Neural cell (in vitro differentiated cells): ENCODE results near the gene MYO9B.

Source experiments
- CTCF ChIP-seq: fragments of 450-650 bp; IDR thresholded peaks from 2 replicates; pipeline ENCODE4 v1.5.1; 2014; ENCODE audit warnings: antibody characterized with exemption, mild to moderate bottlenecking, moderate library complexity; ENCODE audit not compliant: poor library complexity, severe bottlenecking
- EP300 ChIP-seq: fragments of 450-650 bp; conservative IDR thresholded peaks from 2 replicates; pipeline ENCODE4 v1.6.1; 2014; ENCODE audit warnings: antibody characterized with exemption, mild to moderate bottlenecking, moderate library complexity; ENCODE audit not compliant: poor library complexity, severe bottlenecking
- EZH2 ChIP-seq: fragments of 200-600, 300-800 bp; shearing (Covaris generic), sonication (generic); IDR thresholded peaks from 2 replicates; pipeline ENCODE4 v1.6.1; 2014; ENCODE audit warnings: antibody characterized with exemption, low read length, borderline replicate concordance, mild to moderate bottlenecking; ENCODE audit not compliant: insufficient read depth, poor library complexity, severe bottlenecking
- TAF1 ChIP-seq: IDR thresholded peaks from 2 replicates; pipeline ENCODE4 v1.6.1; 2012; ENCODE audit warnings: low read depth

GRCh38 chr19:17103177-17103576, 27.6 kb downstream of the MYO9B start:
- TF ChIP-seq CTCF: peak; percentile 28
- TF ChIP-seq TAF1: no peak
- no peak for TF ChIP-seq EP300
- no peak for TF ChIP-seq EZH2
